DMS153 (cell line): Measurements from ENCODE around the gene MDM1.

Experiments used
- DNase-seq: peaks from one replicate; lab custom pipeline; 2025; lab: John Stamatoyannopoulos, UW

Gene MDM1

GRCh38 chr12:68356986-68357385 is 24.8 kb upstream of the MDM1 start:
- no peak for DNase-seq

- no peak for DNase-seq
These were observed 24.0 kb upstream of the MDM1 start for GRCh38 chr12:68356060-68356695.

GRCh38 chr12:68354977-68355541 is 22.9 kb upstream of the MDM1 start:
- no peak for DNase-seq

DNA sequence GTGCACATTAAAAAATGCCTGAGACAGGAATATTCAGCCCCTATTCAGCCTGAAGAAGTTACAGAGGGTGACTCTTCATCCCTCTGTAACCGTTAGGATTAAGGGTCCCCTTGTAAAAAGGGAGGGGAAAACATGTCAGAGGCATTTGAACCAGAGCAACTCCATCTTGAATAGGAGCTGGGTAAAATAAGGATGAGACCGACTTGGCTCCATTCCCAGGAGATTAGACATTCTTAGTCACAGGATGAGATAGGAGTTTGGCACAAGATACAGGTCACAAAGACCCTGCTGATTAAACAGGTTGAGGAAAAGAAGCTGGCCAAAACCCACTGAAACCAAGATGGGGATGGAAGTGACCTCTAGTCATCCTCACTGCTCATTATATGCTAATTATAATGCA is 19.9 kb upstream of the MDM1 start:
- no peak for DNase-seq

GRCh38 chr12:68350753-68351152 is 18.6 kb upstream of the MDM1 start:
- no peak for DNase-seq

DNA sequence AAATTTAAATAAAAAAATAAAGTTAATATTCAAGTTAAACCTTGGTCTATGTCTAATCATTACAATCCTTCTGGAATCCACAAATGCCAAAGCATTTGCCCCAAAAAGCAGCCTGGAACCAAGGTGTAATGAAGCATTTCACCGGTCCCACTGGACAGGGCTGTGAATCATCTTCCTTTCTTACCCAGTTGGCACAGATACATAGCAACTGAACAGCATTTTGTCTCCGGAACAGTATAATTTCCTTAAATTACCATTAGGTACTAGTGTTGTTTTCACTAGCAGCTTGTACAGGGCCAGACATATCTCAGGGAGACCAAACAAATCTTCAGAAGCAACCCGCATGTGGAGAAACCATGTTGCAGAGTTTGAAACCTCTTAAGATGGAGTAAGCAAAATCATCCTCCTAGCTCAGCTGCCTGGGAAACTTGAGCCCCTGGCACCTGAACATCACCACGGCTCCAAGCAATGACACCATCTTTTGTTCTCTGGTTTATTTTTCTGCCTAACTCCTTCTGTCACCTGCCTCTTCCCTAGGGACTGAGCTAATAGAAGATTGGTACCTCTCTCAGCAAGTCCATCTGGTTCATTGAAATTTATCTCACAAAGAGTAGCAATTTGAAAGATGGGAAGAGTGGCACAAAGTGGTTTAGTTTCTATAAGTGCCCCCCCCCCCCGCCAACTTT is 17.9 kb upstream of the MDM1 start:
- peak; percentile 81 for DNase-seq

- DNase-seq: no peak
These were observed 17.1 kb upstream of the MDM1 start for GRCh38 chr12:68349220-68349621.

GRCh38 chr12:68348419-68348818 is 16.3 kb upstream of the MDM1 start:
- no peak for DNase-seq

DNA sequence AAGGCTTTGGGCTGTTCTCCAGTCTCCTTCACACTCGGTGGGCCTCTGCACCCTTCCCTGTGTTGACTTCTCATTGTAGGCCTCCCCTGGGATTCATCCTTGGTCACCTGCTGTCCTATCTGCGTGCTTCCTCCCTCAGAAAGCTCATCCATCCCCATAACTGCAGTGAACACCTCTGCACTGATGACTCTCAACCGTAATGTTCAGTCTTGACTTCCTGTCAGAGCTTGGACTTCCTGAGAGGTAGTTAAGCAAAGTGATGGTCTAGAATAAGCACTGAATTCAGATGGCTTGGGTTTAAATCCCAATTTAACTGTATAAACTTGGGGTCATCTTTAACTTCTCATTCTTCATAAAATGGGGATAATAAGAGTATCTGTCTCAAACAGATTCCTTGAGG is 13.6 kb upstream of the MDM1 start:
- DNase-seq: no peak

DNA sequence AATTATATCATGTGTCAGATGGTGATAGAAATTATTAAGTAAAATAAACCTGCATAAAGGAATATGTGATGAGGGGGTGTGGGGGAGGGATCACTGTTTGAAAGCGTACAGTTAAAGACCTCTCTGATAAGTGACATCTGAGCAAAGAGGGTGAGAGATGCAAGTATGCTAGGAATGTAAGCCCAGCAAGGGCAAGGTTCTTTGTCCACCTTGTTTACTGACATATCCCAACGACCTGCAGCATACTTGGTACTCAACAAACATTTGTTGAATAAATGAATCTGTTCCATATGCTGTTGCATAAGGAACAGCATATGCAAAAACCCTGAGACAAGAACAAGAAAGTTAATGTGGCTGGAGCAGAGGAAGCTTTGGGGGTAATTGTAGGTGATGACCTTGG is 12.0 kb upstream of the MDM1 start:
- DNase-seq: no peak

DNA sequence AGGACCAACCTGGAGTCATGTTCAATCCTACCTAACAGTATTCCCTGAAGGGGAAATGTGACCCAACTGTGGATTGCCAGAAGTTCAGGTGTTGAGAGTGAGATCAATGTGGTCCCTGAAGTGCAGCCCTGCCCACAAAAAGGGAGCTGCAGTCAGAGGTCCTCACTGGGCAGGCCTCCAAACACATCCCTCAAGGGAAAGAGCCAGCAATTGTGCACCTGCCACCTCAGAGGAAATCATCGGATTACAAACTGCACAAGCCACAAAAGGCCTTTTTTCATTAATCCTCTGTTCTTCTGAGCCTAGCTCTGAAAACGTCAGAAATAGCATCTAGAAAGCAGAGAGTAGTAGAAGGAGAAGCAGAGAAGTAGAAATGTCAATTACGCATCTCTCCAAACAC is 10.8 kb upstream of the MDM1 start:
- DNase-seq: peak; percentile 70

DNA sequence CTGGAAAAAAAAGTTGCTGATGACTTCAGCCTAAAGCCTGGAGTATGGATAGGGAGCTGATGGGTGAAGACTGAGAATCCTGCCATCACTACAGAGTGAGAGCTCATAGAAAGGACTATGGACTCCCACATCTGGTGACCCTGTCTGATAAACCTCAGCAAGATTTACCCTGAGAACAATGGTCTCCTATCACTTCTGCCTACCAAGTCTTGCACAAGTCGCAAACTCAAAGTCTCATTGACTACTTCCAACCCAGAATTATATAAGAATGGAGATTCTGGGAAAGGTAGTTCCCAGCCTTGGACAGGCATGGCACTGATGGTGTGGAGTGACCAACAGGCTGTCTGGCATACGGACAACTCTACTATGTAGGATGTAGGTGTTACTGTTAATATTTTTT is 9.7 kb upstream of the MDM1 start:
- DNase-seq: no peak

GRCh38 chr12:68340404-68341270 is 8.5 kb upstream of the MDM1 start:
- DNase-seq: no peak

DNA sequence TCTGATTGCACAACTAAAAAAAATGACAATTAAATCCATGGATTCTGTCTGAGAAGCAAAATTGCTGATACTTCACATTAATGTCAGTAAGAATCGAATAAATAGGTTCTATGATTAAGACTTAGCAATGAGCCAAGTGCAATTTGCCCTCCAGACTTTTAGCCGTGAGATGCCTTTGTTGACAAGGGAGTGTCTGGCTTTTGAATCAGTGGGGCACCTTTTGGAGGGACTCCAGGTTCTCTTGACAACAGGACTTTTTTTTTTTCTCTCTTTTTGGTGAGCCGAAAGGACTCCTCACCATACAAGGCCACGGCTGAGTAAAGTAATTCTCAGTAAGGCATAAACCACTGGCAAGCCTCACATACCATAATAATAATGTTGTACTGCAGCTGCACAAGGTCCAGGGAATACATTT is 4.7 kb upstream of the MDM1 start:
- DNase-seq: peak; percentile 31

GRCh38 chr12:68335462-68335861 is 3.3 kb upstream of the MDM1 start:
- DNase-seq: no peak

DNA sequence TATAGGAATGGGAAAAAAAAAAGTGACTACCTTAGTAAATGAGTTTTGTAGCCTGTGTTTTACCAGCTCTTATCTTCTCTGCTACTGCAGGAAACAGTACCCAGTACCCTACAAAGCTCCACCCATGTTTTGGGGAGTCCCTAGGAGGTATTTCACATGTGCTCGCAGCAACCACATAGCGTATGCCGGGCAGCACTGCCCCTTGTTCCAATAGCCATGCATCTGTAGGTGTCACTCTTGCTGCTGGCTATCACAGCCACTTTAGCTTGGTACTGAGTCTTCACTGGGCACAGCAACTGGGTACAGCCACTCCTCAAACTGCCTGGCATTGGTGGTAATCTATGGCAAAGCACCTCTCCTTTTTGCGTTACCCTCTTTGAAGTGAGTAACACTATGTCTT is 2.0 kb upstream of the MDM1 start:
- DNase-seq: peak; percentile 41

DNA sequence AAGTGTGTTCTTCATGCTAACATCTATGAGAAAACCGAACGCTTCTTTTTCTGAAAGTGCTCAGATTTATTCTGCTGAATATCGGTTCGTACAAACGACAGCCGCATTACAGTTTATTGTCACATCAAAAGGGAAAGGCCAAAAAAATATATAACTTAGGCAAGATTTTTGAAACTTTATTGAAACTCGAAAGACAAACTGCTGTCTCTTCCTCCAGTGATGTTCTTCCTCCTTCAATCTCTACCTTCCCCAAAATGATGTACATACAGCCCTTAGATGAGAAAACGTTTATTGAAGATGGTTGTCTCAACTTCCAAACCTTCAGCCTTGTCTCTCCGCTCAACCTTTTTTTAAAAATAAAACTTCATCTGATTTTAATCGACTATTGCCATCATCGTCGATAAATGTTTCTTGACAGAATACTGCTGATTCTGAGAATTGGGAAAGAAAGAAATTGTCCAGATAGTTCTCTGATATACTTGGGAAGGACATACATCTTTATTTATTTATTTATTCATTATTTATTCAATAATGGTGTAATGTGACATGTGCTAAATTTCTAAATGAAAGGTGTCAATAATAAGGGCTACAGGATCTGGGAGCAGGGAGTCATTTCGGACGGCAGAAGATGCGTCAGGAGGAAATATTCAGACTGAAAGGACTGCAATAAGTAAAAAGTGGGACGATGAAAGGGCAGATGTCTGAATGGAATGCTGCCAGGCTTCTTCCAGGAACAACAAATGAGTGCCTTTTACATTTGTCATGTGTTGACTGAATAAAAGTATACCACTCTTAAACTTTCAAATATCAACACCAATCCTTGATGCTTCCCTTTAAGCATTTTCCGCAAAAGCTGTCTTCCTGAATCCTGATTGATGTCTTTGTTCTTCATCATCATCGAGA is 817 bp upstream of the MDM1 start:
- no peak for DNase-seq

DNA sequence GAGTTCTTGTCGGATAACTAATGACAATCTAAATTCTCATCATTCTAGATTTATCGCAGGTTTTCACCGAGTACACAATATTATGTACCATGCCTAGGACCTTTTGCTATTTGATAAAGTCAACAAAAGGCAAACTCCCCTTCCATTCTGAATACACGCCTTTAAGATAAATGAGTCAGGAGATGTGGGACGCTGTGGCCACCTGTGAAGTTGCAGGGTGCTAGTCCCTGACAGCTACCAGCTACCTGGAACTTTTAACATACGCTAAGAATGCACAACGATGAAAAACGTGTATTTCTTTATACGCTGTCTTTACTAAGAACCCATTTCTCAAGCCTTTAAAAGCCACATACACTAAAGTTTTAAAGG is 678 bp downstream of the MDM1 start:
- no peak for DNase-seq

- no peak for DNase-seq
These were observed 4.3 kb downstream of the MDM1 start for GRCh38 chr12:68327896-68328295.

DNA sequence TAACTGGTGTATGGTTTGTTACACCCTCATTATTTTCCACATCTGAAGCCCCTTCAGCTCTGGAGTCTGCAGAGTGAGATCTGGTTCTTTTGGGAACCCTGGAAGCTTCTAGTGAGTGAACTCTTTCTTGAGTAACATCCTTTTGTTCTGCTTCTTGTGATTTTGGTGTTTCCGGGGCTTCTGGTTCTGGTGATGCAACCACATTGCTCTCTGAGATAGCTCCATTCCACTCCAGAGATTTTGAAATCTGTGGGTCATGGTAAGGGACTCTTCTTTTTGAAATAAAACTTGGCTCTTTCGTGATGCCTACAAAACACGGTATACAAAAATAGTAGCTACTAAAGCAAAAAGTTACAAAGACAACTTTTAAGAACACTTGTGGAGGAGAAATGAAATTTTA is 5.4 kb downstream of the MDM1 start:
- no peak for DNase-seq

DNA sequence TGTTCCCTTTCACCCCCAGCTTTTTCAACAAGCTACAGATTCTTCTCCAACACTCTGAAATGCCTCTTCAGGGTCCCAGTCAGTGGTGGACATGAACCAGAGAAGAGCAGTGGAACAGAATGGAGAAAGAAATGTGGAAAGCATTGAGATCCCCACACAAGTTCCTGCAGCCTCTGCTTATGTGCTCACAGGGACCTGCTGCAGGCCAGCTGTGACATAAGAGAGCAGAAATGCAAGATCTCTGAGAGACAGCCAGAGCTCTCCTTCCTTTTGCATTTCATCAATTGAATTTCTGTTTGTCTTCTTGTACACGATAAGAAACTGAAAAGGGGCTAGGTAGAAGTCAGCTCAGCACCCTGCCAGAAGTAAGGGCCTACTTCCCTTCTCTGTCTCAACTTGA is 6.2 kb downstream of the MDM1 start:
- no peak for DNase-seq

DNA sequence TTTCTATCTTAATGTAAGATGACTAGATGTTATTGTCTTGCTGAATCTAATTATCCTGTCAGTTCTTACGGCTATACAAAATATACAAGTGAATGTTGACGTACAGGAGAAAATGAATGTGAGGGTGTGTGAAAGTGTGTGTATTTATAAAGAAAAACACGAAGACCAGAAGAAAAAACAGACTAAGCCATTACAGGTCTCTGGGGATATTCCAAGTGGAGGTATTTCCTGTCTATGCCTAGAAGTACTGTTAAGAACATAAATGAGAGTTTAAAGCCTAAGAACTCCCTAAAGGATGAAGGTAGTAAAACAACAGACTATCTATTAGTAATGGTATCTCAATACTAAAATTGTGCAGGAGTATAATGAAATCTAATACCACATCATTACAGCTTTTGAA is 7.6 kb downstream of the MDM1 start:
- DNase-seq: no peak
